Astrocyte (in vitro differentiated cells and primary cell): ENCODE measurements around the gene GPC5. TPM values are rescaled to one million over a fixed set of nuclear protein-coding genes. Genes with fewer than 3 reads are reported as not detected.
"Not testable (repeated sequence)": the region's sequence is repeated elsewhere in the genome, so short reads cannot be mapped to it uniquely, and the experiment has no call there.

ENCODE experiments used
- DNase-seq: peaks from one replicate; pipeline ENCODE4 v3.0.0-alpha.2; 2010; ENCODE audit warnings: low read depth
- FAIRE-seq: peaks from 2 replicates; lab custom pipeline; 2011; peaks lifted over from hg19 to GRCh38; lab: Jason Lieb, UNC
- H2AFZ ChIP-seq: 2 replicates; pipeline ENCODE4 v1.6.0; 2012; ENCODE audit warnings: low read depth, low read length, inconsistent platforms
- H3K27ac ChIP-seq: 2 replicates; pipeline ENCODE4 v1.5.1; 2011; ENCODE audit warnings: low read depth, low read length, inconsistent platforms
- H3K27me3 ChIP-seq: 2 replicates; pipeline ENCODE4 v1.6.0; 2011; ENCODE audit warnings: low read length, inconsistent platforms; ENCODE audit not compliant: insufficient read depth
- H3K36me3 ChIP-seq: 2 replicates; pipeline ENCODE4 v1.5.1; 2011; ENCODE audit warnings: low read length, inconsistent platforms; ENCODE audit not compliant: insufficient read depth
- H3K4me1 ChIP-seq: 2 replicates; pipeline ENCODE4 v1.5.1; 2011; ENCODE audit warnings: low read length, inconsistent platforms; ENCODE audit not compliant: insufficient read depth
- H3K4me2 ChIP-seq: 2 replicates; pipeline ENCODE4 v1.6.0; 2012; ENCODE audit warnings: low read length, inconsistent platforms
- H3K4me3 ChIP-seq: 2 replicates; pipeline ENCODE4 v1.5.1; 2011; ENCODE audit warnings: low read depth, mild to moderate bottlenecking, low read length, inconsistent platforms; ENCODE audit not compliant: insufficient read depth
- H3K79me2 ChIP-seq: 2 replicates; pipeline ENCODE4 v1.6.0; 2012; ENCODE audit warnings: mild to moderate bottlenecking, low read length, inconsistent platforms; ENCODE audit not compliant: insufficient read depth
- H3K9ac ChIP-seq: 2 replicates; pipeline ENCODE4 v1.6.0; 2012; ENCODE audit warnings: mild to moderate bottlenecking, low read length, inconsistent platforms
- H3K9me3 ChIP-seq: 2 replicates; pipeline ENCODE4 v1.5.1; 2012; ENCODE audit warnings: low read depth, mild to moderate bottlenecking, low read length, inconsistent platforms; ENCODE audit not compliant: insufficient read depth
- H4K20me1 ChIP-seq: 2 replicates; pipeline ENCODE4 v1.6.0; 2012; ENCODE audit warnings: low read length, inconsistent platforms; ENCODE audit not compliant: insufficient read depth
- H3K27ac Mint-ChIP-seq: one replicate; pipeline ENCODE4 v1.8.0; 2021; ENCODE audit warnings: mild to moderate bottlenecking, mixed read lengths; ENCODE audit not compliant: unreplicated experiment
- H3K27me3 Mint-ChIP-seq: one replicate; pipeline ENCODE4 v1.8.0; 2021; ENCODE audit warnings: low read depth, mixed read lengths; ENCODE audit not compliant: unreplicated experiment
- H3K36me3 Mint-ChIP-seq: one replicate; pipeline ENCODE4 v1.8.0; 2021; ENCODE audit warnings: low read depth, mixed read lengths; ENCODE audit not compliant: unreplicated experiment
- H3K4me1 Mint-ChIP-seq: one replicate; pipeline ENCODE4 v1.8.0; 2021; ENCODE audit warnings: low read depth, mixed read lengths; ENCODE audit not compliant: unreplicated experiment
- H3K4me3 Mint-ChIP-seq: one replicate; pipeline ENCODE4 v1.8.0; 2021; ENCODE audit warnings: mild to moderate bottlenecking, moderate library complexity, mixed read lengths; ENCODE audit not compliant: unreplicated experiment
- H3K9me3 Mint-ChIP-seq: one replicate; pipeline ENCODE4 v1.8.0; 2021; ENCODE audit warnings: mild to moderate bottlenecking, mixed read lengths; ENCODE audit not compliant: unreplicated experiment
- EZH2 ChIP-seq: IDR thresholded peaks from 2 replicates; pipeline ENCODE4 v1.6.1; 2012; ENCODE audit warnings: mild to moderate bottlenecking, low read length, inconsistent platforms; ENCODE audit not compliant: insufficient read depth
- total RNA-seq: library from RNA; stranded (reverse); gene quantifications from 2 replicates; pipeline ENCODE4 v1.2.1, GENCODE V29; 2021
- TF ChIP-seq, protein P1 (sequence below): IDR thresholded peaks from 2 replicates; pipeline ENCODE4 v1.5.1; 2011; ENCODE audit warnings: low read depth, mild to moderate bottlenecking, inconsistent platforms, low read length, moderate library complexity; ENCODE audit not compliant: insufficient read depth

Gene GPC5
- total RNA-seq, 1 donor from 2014 or later = 1.1 TPM

- H3K79me2 ChIP-seq = no peaks in the 10 kb centered on the region
- H4K20me1 ChIP-seq = no peaks in the 10 kb centered on the region
- H3K4me3 Mint-ChIP-seq = no peak overlapping the region
- H3K4me1 ChIP-seq = no peaks in the 10 kb centered on the region
- H3K36me3 Mint-ChIP-seq = no peaks in the 10 kb centered on the region
- no peaks in the 10 kb centered on the region for H3K27me3 ChIP-seq
- H2AFZ ChIP-seq = peak overlapping the region; percentile 19
- DNase-seq = no peak
- H3K9ac ChIP-seq = no peak overlapping the region
- peaks cover 2% of the 10 kb centered on the region for H3K27me3 Mint-ChIP-seq
- no peaks in the 10 kb centered on the region for H3K36me3 ChIP-seq
- H3K4me3 ChIP-seq = no peak overlapping the region
- no peak overlapping the region for H3K4me2 ChIP-seq
- H3K27ac Mint-ChIP-seq = no peak overlapping the region
- no peaks in the 10 kb centered on the region for H3K9me3 Mint-ChIP-seq
- TF ChIP-seq, protein P1, sequence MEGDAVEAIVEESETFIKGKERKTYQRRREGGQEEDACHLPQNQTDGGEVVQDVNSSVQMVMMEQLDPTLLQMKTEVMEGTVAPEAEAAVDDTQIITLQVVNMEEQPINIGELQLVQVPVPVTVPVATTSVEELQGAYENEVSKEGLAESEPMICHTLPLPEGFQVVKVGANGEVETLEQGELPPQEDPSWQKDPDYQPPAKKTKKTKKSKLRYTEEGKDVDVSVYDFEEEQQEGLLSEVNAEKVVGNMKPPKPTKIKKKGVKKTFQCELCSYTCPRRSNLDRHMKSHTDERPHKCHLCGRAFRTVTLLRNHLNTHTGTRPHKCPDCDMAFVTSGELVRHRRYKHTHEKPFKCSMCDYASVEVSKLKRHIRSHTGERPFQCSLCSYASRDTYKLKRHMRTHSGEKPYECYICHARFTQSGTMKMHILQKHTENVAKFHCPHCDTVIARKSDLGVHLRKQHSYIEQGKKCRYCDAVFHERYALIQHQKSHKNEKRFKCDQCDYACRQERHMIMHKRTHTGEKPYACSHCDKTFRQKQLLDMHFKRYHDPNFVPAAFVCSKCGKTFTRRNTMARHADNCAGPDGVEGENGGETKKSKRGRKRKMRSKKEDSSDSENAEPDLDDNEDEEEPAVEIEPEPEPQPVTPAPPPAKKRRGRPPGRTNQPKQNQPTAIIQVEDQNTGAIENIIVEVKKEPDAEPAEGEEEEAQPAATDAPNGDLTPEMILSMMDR = no peak
- TF ChIP-seq EZH2 = no peak
- no peak for FAIRE-seq
- no peak overlapping the region for H3K27ac ChIP-seq
- H3K9me3 ChIP-seq = no peaks in the 10 kb centered on the region
- H3K4me1 Mint-ChIP-seq = peaks cover 16% of the 10 kb centered on the region
Observed at GRCh38 chr13:92463134-92463533, 1064.7 kb downstream of the GPC5 start.

GRCh38 chr13:92473765-92474475, 1075.5 kb downstream of the GPC5 start:
- DNase-seq (no peak), FAIRE-seq (no peak)
- Histone ChIP-seq H3K36me3 (no peaks in the 10 kb centered on the region), H4K20me1 (no peaks in the 10 kb centered on the region), H3K9me3 (no peaks in the 10 kb centered on the region), H3K9ac (no peak overlapping the region), H3K27me3 (no peaks in the 10 kb centered on the region), H3K4me3 (no peak overlapping the region), H3K27ac (no peak overlapping the region), H3K4me1 (no peaks in the 10 kb centered on the region), H3K79me2 (no peaks in the 10 kb centered on the region), H2AFZ (no peak overlapping the region), H3K4me2 (no peak overlapping the region)
- Mint-ChIP-seq H3K4me1 (peaks cover 4% of the 10 kb centered on the region), H3K27me3 (no peaks in the 10 kb centered on the region), H3K36me3 (no peaks in the 10 kb centered on the region), H3K4me3 (no peak overlapping the region), H3K27ac (no peak overlapping the region), H3K9me3 (no peaks in the 10 kb centered on the region)
- TF ChIP-seq EZH2 = no peak
- TF ChIP-seq, protein P1 = no peak

- no peaks in the 10 kb centered on the region for H3K27me3 Mint-ChIP-seq
- TF ChIP-seq, protein P1 = no peak
- H3K27ac Mint-ChIP-seq = no peak overlapping the region
- no peak overlapping the region for H3K4me3 Mint-ChIP-seq
- no peaks in the 10 kb centered on the region for H3K4me1 ChIP-seq
- H3K36me3 ChIP-seq = no peaks in the 10 kb centered on the region
- peaks cover 7% of the 10 kb centered on the region for H3K4me1 Mint-ChIP-seq
- H4K20me1 ChIP-seq = no peaks in the 10 kb centered on the region
- H3K9ac ChIP-seq = no peak overlapping the region
- H3K9me3 Mint-ChIP-seq = no peaks in the 10 kb centered on the region
- no peaks in the 10 kb centered on the region for H3K36me3 Mint-ChIP-seq
- H3K9me3 ChIP-seq = no peaks in the 10 kb centered on the region
- FAIRE-seq = no peak
- no peak overlapping the region for H2AFZ ChIP-seq
- no peak overlapping the region for H3K4me2 ChIP-seq
- H3K79me2 ChIP-seq = no peaks in the 10 kb centered on the region
- H3K27me3 ChIP-seq = no peaks in the 10 kb centered on the region
- no peak overlapping the region for H3K4me3 ChIP-seq
- no peak overlapping the region for H3K27ac ChIP-seq
- no peak for DNase-seq
Observed at GRCh38 chr13:92480387-92480786, 1082.0 kb downstream of the GPC5 start.

DNA sequence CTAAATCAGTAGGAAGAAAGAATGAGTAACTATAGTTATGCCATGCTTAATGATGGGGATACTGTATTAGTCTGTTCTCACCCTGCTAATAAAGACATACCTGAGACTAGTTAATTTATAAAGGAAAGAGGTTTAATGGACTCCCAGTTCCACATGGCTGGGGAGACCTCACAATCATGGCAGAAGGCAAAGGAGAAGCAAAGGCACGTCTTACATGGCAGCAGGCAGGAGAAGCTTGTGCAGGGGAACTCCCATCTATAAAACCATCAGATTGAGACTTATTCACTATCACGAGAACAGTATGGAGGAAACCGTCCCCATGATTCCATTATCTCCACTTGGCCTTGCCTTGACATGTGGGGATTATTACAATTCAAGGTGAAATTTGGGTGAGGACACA, 1084.4 kb downstream of the GPC5 start:
- not testable (repeated sequence) for H4K20me1 ChIP-seq, H3K27ac Mint-ChIP-seq, H3K9me3 Mint-ChIP-seq, H3K36me3 Mint-ChIP-seq, H3K27ac ChIP-seq, H3K4me1 ChIP-seq, FAIRE-seq, DNase-seq, H3K79me2 ChIP-seq, H2AFZ ChIP-seq, H3K9ac ChIP-seq, H3K27me3 ChIP-seq, H3K4me2 ChIP-seq, H3K9me3 ChIP-seq, H3K4me3 ChIP-seq, H3K27me3 Mint-ChIP-seq, H3K4me3 Mint-ChIP-seq, H3K36me3 ChIP-seq
- H3K4me1 Mint-ChIP-seq = peaks cover 10% of the 10 kb centered on the region
